Stimulated activated CD4-positive, alpha-beta T cell treated with anti-CD3 and anti-CD28 coated beads, Interleukin-12 subunit alpha, Interleukin-12 subunit beta, amount 100 ng/mL, for 4 hours (primary cell): ENCODE data around the gene SNX10.
"Not testable (repeated sequence)": the region's sequence is repeated elsewhere in the genome, so short reads cannot be mapped to it uniquely, and the experiment has no call there.

Experiments
- DNase-seq: peaks from one replicate; pipeline ENCODE4 v3.0.0-alpha.2; 2020

The SNX10 gene, protein sequence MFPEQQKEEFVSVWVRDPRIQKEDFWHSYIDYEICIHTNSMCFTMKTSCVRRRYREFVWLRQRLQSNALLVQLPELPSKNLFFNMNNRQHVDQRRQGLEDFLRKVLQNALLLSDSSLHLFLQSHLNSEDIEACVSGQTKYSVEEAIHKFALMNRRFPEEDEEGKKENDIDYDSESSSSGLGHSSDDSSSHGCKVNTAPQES

DNA sequence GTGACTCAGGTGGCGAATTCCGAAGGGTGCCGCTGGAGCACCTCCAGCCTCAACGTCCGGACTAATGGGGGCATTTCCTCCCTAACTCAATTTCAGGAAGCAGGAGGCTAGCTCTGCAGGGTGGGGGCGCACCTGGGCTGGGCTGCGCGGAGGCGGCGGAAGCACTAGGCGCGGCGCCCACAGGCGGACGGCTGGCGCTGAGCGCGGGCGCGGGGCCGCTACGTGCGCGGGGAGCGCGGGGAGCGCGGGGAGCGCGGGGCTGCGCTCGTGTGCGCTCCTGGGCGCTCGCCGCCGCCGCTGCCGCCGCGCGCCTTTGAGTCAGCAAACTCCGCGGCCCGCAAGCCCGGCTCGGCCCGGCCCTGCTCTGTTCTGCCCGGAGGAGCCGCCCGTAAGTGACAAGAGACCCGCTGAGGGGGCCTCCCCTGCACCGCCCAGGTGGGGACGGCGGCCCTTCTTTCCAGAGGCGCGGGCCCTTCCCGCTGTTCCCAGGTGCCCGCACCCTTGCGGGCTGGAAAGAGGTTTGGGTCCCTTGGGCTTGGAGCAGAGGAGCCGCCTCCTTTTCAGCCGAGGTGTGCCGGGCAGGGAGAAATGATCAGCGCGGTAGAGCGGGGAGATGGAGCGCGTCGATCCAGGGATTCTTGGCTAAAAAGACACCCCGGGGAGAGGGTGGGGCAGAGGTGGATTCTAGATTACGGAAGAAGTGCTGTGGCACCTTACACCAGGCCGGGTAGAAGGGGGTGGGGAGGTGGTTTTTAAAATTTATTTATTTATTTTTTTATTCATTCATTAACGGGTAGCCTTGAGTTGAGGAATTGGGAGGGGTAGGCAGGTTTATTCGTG is at the start of gene SNX10:
Gene SNX10, plus strand, starts transcription at position 164 of the 840 bp plus-strand sequence. CDS start 54,581 bp downstream, outside the sequence.
- DNase-seq: peak; percentile 64

DNA sequence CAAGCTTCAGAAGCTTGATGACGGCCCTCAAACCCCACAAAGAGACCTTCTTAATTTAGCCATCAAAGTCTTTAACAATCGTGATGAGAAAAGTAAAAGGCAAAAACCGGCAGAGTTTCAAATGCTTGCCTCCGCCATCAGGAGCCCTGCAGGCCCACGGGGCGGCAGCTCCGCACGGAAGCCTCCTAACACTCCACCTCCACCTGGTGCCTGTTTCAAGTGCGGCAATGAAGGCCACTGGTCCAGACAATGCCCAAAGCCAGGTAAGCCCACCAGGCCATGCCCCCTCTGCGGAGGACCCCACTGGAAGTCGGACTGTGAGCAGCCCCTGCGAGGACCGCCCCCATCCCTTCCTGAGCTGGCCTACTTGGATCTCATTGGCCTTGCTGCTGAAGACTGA is 46.5 kb upstream of the SNX10 start:
- no peak for DNase-seq

DNA sequence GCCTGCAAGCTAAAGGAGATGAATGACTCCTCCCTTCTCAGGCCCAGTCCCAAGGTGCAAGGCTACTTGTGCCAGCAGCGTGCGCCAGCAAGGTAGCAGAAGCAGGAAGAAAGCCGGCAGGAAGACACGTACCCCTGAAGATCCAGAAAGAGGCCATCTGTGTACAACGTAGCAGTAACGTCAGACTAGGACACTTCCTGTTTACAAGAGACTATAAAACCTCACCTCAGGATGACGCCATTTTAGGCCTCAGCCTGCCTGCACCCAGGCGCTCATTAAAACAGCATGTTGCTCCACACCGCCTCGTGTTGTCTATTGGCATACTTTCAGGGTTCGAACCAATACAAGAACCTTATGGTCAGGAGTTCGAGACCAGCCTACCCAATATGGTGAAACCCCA is 41.4 kb upstream of the SNX10 start:
- DNase-seq: no peak

DNA sequence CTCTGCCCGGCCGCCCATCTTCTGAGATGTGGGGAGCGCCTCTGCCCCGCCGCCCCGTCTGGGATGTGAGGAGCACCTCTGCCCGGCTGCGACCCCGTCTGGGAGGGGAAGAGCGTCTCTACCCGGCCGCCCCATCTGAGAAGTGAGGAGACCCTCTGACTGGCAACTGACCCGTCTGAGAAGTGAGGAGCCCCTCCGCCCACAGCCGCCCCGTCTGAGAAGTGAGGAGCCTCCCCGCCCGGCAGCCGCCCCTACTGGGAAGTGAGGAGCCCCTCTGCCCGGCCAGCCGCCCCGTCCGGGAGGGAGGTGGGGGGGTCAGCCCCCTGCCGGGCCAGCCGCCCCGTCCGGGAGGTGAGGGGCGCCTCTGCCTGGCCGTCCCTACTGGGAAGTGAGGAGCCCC is 29.8 kb upstream of the SNX10 start:
- DNase-seq: not testable (repeated sequence)

DNA sequence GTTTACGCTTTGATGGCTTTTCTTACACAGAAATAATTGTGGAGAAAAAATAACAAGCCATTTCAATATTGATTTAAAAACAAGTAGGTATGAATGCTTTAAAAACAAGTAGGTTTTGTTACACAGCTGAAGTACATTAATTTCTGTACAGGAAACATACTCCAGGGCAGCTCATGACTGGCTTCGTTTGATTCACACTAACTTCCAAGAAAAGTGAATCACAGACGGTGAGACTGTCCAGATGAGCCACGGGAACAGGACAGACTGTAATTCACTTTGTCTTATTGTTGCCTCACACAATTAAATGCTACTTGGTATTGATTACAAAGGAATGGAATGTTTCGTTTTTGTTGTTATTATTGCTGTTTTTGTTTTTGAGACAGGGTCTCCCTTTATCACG is 26.6 kb upstream of the SNX10 start:
- no peak for DNase-seq

DNA sequence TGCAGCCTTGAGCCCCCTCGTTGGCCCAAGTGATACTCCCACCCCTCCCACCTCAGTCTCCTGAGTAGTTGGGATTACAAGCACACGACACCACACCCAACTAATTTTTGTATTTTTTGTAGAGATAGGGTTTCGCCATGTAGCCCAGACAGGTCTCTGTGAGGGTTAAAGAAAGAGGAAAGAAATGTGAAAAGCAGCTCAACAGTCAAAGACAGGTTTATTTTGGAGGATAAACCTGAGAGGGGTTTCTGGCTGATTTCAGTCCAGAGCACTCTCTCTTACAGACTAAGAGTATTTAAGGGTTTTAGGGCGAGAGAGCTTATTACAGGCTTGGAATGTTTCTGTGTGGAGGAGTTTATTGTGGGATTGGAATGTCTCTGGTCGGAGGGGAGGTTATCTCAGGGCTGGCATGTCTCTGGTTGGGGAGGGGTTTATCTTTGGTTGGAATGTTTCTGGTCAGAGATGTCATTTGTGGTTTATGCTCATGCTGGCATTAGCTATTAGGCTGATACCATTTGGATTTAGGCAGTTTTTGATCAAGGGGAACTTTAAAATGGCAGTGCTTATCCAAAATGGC is 26.1 kb upstream of the SNX10 start:
- DNase-seq: no peak

DNA sequence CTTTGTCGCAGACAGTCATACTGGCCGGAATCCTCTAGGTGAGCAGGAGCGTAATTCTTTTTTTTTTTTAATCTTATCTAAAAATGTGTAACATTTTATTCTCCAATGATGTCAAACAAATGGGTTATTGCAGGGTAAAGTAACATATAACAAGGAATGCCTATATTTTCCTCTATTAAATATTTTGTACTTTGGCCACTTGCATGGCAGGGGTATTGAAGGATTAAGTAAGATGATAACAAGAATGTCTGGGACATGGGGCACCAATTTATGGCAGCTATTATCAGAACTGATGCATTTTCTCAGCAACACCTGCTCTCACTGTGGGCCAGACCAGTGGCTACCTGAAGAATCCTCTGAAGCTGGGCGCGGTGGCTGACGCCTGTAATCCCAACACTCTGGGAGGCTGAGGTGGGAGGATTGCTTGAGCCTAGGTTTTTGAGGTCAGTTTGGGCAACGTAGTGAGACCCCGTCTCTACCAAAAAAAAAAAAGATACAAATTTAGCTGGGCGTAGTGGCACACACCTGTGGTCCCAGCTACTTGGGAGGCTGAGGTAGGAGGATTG is 24.0 kb upstream of the SNX10 start:
- no peak for DNase-seq

DNA sequence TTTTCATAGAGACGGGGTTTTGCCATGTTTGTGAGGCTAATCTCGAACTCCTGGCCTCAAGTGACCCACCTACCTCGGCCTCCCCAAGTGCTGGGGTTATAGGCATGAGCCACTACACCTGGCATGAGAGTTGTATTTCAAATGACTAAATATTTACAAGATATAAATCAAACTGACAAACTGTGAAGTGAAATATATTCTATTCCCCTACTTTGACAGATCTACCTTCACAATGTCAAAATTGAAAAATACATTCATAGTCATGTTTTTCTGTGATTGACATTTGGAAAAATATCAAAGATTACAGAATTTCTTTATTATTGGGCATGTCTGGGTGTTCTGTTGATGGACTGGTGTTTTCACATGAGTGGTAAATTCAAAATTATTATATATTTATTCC is 16.4 kb upstream of the SNX10 start:
- no peak for DNase-seq

DNA sequence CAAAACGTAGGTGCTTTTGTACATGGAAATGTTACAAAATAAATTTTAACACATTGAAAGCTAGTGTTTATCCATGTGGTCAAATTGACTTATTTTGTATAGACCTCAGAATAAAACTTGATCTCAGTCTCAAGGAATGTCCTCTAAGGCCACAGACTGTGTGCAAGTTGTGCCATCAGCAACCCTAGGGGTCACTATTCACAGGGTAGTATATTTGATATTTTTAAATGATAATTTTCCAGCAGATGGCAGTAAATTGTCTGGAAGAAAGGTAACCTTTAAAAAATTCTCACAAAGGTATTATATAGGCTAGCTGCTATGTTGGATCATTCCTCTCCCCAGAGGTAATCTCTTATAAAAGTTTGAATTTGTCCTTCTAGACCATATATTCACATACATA is 12.9 kb upstream of the SNX10 start:
- no peak for DNase-seq

DNA sequence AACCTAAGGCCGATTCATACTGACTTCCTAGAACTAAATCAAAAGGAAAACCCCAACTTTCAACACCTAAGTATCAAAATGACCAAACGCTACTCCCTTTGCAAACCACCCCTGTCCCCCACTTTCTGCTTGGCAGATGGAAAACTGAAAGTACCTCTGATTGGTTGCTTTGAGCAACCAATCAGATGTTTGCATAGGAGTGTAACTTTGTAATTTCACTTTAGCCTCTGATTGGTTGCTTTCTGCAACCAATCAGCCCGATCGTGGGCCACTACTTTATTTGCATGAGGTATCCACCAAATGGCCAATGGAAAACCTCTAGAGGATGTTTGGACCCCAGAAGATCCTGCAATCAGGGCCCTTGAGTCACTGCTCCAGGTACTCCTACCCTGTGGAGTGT is 12.3 kb upstream of the SNX10 start:
- DNase-seq: no peak

DNA sequence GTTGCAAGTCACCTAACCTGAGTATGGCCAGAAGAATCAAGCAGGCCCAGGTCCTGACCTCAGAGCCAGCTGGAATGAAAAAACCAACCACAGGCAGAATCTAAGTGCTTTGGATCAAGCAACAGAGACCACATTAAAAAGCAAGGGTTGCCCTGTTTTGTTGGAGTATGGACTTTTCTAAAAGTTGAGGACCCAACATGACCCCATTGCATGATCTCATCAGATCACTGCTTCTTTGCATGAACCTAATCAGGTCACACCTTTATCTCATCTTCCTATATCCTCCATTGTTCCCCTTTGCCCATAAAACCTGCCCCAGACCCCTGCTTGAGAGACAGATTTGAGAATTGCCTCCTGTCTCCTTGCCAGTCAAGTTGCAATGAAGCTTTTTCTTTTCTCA is 11.6 kb upstream of the SNX10 start:
- DNase-seq: no peak

DNA sequence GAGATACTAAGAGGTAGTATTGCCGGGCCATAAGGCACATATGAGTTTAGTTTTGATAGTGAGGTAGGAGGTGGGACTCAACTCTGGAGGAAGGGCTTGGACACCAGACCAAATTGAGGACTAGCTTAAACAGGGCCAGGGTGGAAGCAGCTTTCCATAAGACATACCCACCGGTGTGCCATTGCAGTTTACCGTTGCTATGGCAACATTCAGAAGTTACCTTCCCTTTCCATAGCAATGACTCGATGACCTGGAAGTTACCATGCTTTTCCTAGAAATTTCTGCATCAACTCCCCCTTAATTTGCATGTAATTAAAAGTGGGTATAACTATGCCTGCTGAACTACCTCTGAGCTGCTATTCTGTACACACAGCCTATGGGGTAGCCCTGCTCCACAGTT is 10.9 kb upstream of the SNX10 start:
- DNase-seq: no peak

DNA sequence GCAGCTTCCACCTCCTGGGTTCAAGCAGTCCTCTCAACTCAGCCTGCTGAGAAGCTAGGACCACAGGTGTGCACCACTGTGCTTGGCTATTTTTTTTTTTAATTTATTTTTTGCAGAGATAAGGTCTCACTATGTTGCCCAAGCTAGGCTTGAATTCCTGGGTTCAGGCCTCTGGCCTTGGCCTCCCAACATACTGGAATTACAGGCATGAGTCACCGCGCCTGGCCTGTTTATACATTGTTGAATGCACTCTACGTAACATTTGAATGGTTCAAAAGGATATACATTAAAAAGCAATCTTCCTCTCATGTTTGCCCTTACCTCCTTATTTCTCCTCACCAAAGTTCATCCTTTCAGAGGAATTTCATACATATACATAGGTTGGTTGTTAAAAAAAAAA is 7.2 kb upstream of the SNX10 start:
- no peak for DNase-seq

DNA sequence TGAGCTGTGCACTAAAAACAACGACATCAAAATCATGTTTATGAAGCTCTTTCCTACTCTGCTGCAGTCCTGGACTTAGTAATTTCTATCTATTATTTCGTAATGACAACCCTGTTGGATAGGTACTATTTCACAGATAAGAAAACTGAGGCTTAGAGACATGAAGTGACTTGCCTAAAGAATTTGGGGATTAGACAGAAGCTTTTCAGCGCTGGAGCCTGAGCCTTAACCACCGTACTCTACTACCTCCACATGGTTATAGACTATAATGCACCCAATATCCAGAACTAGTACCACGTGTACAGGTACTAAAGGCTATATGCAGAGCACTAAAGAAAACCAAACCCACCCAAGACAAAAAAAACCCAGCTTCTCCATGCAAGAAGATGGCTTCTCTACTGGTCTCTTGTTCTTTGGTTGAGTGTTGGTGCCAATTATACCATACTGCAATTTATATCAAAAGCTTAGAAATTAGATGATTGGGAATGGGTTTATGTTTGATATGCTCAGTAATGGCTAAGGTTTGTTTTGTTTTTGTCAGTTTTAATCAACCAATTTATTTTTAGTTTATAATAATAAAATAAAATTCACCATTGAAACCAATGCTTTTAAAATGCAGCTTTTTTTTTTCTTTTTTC is 6.5 kb upstream of the SNX10 start:
- no peak for DNase-seq

DNA sequence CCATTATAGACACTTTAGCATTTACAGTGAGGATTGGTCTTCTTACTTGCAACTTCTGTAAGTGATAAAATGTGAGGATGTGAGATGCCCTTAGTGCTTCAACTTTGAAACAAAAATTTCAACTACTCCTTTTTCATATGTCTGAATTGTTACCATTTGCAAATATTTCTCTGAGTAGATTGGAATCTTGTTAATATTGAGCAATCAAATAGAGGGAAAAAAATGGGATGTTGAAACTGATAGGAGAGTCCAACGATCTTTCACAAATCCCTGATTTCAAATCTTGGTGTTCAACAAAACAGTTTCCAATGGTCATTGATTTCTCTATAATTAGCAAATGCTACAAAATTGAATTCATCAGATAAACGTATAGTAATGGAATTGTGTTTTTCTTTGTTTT is 5.5 kb upstream of the SNX10 start:
- no peak for DNase-seq

DNA sequence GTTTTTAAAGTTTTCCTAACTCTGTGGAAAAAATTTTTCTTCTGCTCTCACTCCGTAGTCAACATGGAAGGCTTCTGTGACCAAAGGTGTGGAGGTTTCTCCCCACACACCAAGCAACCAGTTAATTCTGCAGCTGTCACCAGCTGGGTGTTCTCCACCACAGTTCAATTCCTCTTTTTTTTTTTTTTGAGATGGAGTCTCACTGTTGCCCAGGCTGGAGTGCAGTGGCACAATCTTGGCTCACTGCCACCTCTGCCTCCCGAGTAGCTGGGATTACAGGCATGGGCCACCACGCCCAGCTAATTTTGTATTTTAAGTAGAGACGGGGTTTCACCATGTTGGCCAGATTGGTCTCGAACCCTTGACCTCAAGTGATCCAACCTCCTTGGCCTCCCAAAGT is 3.5 kb upstream of the SNX10 start:
- DNase-seq: not testable (repeated sequence)

DNA sequence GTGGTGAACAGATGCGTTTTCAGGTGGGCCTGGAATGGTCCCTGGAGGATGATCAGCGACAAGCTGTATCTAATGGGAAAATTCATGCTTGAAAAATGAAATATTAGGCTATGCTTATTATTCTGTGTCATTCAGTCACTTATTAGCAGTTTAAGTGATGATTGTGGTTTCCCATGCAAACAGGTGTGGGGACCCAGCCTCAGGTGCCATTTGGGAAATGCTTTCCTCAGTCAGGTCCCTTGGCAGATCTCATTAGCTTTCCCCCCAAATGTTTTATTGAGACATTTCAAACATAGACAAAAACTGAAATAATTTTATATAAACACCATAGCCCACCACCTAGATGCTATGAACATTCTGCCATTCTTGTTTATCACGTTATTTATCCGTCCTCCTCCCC is 411 bp upstream of the SNX10 start:
- DNase-seq: no peak

DNA sequence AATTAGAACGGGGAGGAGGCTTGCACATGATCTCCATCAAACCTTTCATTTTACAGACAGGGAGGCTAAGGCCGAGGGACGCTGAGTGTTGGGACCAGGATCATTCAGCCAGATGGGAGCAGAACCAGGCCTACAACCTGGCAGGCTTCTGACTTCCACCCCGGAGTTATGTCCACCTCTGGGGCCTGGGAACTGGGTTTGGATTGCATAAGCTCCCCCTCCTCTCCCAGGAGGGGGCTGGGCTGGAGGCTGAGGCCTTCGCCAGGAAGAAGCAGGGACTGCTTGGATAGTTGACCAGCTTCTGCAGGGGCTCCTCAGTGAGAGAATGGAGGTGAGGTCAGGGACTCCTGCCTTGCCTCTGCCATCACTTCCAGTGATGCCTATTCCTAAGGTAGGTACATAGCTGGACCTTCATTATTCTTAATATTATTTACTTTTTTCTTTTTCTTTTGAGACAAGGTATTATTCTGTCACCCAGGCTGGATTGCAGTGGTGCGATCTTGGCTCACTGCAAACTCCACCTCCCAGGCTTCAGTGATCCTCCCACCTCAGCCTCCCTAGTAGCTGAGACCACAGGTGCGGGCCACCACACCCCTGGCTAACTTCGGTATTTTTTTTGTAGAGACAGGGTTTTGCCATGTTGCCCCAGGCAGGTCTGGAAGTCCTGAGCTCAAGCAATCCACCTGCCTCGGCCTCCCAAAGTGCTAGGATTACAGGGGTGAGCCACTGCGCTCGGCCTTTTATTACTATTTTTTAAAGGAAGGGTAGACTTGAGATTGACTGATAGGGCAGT is 1.3 kb downstream of the SNX10 start:
- DNase-seq: no peak

DNA sequence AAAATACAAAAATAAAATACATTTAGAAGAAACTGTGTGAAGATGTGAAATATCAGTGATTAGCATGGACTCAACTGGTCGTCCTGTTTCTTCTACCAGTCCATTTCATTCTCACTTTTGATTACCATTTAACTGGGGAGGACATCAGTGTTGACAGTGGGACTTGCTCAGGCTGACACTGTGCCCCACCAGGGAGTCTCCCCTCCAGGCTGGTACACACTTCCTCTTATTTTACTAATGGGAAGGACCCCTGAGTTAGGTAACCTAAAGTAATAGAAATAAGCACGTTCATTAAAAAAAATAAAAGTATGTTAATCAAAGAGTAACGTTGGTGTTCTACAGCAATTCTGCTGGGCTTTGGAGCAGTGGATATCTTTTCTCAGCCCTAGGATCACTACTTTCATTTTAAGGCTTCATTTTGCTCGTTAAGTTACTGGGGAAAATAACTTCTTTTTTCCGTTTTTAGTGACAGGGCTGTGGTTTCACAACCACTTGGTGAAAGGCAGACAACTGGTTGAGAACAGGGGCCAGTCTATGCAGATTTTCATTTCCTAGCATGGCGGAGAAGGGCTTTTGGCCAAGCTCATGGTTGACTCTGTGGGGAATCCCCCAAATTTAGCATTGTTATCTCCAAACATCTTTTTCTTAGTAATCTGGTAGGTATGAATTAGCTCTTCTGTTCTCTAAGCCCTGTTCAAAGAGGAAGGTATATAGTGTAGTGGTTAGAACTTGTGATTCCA is 2.1 kb downstream of the SNX10 start:
- DNase-seq: peak; percentile 14

DNA sequence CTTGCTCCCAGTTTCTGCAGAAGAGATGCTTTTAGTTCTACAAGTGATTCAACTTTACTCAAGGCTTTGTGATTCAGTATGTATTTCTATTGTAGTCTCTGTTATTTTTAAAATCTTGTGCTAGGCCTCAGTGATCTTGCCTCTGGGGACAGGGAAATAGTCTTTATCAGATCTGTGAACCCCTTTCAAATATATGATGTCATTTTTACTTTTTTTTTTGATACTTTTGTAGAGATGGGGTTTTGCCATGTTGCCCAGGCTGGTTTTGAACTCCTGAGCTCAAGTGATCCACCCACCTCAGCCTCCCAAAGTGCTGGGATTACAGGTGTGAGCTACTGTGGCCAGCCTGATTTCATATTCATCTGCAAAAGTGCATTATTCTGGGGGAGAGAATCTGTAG is 3.4 kb downstream of the SNX10 start:
- no peak for DNase-seq

DNA sequence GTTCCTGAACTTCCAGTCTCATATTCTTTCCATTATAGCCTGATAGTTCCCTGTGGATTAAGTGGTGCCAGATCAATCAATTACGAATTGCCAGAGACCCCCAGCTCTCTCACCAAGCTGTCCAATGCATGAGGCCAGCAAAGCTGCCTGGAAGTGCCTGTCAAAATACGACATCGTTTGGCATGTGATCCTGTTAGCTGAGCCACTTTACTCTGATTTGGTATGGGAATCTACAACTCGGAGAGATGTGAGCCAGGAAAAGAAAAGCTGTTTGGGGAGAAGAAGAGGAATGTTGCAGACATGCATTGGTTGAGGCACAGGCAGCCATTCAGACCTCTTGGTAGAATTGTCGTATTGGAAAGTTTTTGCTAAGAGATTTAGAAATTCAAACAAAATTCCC is 3.9 kb downstream of the SNX10 start:
- no peak for DNase-seq

DNA sequence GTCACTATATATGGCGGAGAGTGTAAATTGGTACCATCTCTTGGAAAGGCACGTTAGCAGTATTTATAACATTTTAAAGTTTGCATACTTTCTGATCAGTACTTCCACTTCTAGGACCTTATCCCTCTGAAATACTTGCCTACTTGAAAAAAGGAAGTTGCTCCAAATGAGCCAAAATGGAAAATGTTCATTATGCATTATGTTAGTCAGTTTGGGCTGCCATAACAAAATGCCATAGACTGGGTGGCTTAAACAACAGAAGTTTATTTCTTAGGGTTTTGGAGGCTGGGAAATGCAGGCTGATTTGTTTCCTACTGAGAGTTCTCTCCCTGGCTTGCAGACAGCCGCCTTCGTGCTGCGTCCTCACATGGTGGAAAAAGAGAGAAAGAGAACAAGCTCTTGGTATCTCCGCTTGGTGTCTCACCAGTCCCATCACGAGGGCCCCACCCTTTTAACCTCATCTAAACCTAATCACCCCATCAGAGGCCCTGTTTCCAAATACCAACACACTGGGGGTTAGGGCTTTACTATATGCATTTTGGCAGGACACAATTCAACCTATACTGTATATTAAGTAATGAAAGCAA is 6.9 kb downstream of the SNX10 start:
- no peak for DNase-seq
